ENCODE results near the gene PUS1.
"Not testable (repeated sequence)": the region's sequence is repeated elsewhere in the genome, so short reads cannot be mapped to it uniquely, and the experiment has no call there.

Gene PUS1

DNA sequence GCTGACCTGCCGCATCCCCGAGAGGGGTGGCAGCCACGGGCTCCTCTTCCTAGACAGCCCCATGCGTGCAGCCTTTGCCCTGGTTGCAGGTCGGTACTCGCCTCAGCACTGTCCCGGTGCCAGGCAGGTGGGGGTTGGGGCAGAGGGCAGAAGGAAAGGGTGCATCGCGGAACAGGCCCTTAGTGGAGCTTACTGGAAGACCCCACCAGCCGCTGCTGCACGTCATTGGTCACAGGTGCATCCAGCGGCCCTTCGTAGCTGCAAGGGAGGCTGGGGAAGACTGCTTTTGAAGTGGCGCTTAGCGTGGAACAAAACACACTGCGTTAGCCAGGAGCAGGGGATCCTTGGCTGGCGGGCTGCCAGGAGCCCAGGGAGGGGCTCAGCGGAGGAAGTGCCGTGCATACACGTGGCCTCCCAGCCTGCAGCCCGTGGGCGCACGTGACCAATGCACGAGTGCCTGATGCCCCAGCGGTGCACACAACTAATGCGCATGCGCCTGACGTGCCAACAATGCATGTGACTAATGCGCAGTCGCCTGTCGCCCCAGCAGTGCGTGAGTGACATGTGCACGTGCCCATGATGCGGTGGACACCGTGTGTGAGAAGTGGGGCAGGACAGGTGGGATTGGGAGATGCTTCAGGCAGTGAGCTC is 15.7 kb downstream of the PUS1 start:
- H3K9me3 ChIP-seq (ENCODE audit: control insufficient read depth, low read length), result no peaks in the 10 kb centered on the region
- H3K4me3 ChIP-seq (ENCODE audit: low read length), result no peak overlapping the region
- no peaks in the 10 kb centered on the region for H3K27me3 ChIP-seq (replicated peaks; ENCODE audit: control insufficient read depth, insufficient read depth, low read length)
- H3K36me3 ChIP-seq (ENCODE audit: control insufficient read depth, insufficient read depth, low read length, severe bottlenecking), result peaks cover 32% of the 10 kb centered on the region
- H3K9ac ChIP-seq (ENCODE audit: low read length), result no peak overlapping the region
- DNase-seq (ENCODE audit: low read depth), result no peak
- no peaks in the 10 kb centered on the region for H3K4me1 ChIP-seq (ENCODE audit: control insufficient read depth, insufficient read depth, low read length)

DNA sequence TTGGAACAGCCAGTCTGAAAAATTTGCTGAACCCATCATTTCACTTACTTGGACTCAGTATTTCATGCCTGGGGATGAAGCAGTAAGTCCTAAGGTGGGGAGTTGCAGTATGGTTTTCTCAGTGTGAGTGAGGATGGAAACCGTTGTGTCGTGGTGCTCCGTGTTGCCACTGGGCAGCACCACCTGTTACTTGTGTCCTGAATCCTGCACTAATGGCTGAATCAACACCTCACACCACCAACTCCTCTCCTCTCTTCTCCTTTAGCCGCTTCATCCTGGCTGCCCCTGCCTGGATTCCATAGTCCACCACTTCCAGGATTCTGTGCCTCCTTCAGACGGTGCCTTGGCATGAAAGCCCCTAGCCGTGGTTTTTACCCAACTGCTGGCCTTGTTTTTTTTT is 17.7 kb downstream of the PUS1 start:
- H3K4me3 ChIP-seq (ENCODE audit: low read length), result no peak overlapping the region
- H3K27me3 ChIP-seq (replicated peaks; ENCODE audit: control insufficient read depth, insufficient read depth, low read length), result no peaks in the 10 kb centered on the region
- DNase-seq (ENCODE audit: low read depth), result no peak
- H3K9ac ChIP-seq (ENCODE audit: low read length), result no peak overlapping the region
- peaks cover 5% of the 10 kb centered on the region for H3K4me1 ChIP-seq (ENCODE audit: control insufficient read depth, insufficient read depth, low read length)
- H3K36me3 ChIP-seq (ENCODE audit: control insufficient read depth, insufficient read depth, low read length, severe bottlenecking), result peaks cover 22% of the 10 kb centered on the region
- H3K9me3 ChIP-seq (ENCODE audit: control insufficient read depth, low read length), result no peaks in the 10 kb centered on the region

DNA sequence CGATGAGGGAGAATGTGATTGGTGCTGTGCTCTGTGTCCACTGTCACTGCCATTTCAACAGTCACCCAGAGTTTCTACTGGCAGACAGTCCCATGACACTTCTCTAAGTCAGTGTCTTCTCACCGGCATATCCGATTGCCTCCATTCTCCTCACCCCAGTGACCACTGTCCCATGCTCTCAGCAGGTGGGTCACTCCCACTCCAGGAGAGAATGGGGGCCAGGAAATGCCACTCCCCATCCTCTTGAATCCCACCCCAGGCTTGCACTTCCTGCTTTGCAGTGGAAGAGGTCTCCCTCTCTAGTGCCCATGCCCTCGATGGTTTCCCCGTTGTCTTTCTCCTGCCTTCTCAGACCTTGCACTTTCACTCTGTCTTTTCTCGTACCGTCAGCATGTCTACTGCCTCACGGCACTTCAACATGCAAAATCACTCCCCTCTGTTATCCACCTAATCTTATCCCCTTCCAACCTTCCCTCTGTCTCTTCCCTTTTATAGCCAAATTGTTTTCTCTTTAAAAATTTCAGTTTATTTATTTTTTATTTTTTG is 18.5 kb downstream of the PUS1 start:
- Histone ChIP-seq H3K36me3 (ENCODE audit: control insufficient read depth, insufficient read depth, low read length, severe bottlenecking) (peaks cover 18% of the 10 kb centered on the region), H3K4me3 (ENCODE audit: low read length) (no peak overlapping the region), H3K4me1 (ENCODE audit: control insufficient read depth, insufficient read depth, low read length) (peaks cover 5% of the 10 kb centered on the region), H3K9me3 (ENCODE audit: control insufficient read depth, low read length) (no peaks in the 10 kb centered on the region), H3K27me3 (replicated peaks; ENCODE audit: control insufficient read depth, insufficient read depth, low read length) (no peaks in the 10 kb centered on the region), H3K9ac (ENCODE audit: low read length) (no peak overlapping the region)
- DNase-seq (ENCODE audit: low read depth), result no peak

DNA sequence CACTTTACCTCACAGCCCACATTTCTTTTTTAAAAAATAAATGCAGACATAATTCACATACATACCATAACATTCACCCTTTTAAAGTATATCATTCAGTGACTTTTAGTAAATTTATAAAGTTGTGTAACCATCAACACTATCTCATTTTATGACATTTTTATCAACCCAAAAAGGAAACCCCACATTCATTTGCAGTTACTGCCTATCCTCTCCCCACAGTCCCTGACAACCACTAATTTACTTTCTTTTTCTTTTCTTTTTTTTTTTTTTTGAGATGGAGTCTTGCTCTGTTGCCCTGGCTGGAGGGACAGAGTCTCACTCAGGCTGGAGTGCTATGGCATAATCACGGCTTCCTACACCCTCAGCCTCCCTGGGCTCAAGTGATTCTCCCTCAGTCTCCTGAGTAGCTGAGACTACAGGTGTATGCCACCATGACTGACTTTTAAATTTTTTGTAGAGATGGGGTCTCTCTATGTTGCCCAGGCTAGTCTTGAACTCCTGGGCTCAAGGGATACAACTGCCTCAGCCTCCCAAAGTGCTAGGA is 19.2 kb downstream of the PUS1 start:
- no peak for DNase-seq (ENCODE audit: low read depth)
- H3K27me3 ChIP-seq (replicated peaks; ENCODE audit: control insufficient read depth, insufficient read depth, low read length), result no peaks in the 10 kb centered on the region
- H3K36me3 ChIP-seq (ENCODE audit: control insufficient read depth, insufficient read depth, low read length, severe bottlenecking), result peaks cover 16% of the 10 kb centered on the region
- peaks cover 5% of the 10 kb centered on the region for H3K4me1 ChIP-seq (ENCODE audit: control insufficient read depth, insufficient read depth, low read length)
- H3K4me3 ChIP-seq (ENCODE audit: low read length), result no peak overlapping the region
- H3K9me3 ChIP-seq (ENCODE audit: control insufficient read depth, low read length), result no peaks in the 10 kb centered on the region
- no peak overlapping the region for H3K9ac ChIP-seq (ENCODE audit: low read length)

DNA sequence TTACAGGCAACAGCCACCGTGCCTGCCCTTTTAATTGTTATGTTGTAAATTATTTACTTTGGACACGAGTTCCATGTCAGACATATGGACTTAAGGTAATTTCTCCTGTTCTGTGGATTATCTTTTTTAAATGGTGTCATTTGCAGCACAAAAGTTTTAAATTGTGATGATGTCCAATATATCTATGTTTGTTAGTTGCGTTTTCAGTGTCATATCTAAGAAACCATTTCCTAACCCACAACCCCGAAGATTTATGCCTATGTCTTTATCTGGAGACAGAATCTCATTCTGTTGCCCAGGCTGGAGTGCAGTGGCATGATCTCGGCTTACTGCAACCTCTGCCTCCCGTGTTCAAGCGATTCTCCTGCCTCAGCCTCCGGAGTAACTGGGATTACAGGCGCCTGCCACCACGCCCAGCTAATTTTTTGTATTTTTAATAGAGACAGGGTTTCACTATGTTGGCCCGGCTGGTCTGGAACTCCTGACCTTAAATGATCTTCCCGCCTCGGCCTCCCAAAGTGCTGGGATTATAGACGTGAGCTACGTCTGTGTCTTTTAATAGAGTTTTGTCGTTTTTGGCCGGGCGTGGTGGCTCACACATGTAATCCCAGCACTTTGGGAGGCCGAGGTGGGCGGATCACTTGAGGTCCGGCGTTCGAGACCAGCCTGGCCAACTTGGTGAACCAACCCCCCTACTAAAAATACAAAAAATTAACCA is 19.8 kb downstream of the PUS1 start:
- Histone ChIP-seq H3K4me3 (ENCODE audit: low read length) (peak overlapping the region; percentile 81), H3K9ac (ENCODE audit: low read length) (peak overlapping the region; percentile 78)
- not testable (repeated sequence) for H3K27me3 ChIP-seq (replicated peaks; ENCODE audit: control insufficient read depth, insufficient read depth, low read length); H3K36me3 ChIP-seq (ENCODE audit: control insufficient read depth, insufficient read depth, low read length, severe bottlenecking); DNase-seq (ENCODE audit: low read depth); H3K4me1 ChIP-seq (ENCODE audit: control insufficient read depth, insufficient read depth, low read length); H3K9me3 ChIP-seq (ENCODE audit: control insufficient read depth, low read length)

DNA sequence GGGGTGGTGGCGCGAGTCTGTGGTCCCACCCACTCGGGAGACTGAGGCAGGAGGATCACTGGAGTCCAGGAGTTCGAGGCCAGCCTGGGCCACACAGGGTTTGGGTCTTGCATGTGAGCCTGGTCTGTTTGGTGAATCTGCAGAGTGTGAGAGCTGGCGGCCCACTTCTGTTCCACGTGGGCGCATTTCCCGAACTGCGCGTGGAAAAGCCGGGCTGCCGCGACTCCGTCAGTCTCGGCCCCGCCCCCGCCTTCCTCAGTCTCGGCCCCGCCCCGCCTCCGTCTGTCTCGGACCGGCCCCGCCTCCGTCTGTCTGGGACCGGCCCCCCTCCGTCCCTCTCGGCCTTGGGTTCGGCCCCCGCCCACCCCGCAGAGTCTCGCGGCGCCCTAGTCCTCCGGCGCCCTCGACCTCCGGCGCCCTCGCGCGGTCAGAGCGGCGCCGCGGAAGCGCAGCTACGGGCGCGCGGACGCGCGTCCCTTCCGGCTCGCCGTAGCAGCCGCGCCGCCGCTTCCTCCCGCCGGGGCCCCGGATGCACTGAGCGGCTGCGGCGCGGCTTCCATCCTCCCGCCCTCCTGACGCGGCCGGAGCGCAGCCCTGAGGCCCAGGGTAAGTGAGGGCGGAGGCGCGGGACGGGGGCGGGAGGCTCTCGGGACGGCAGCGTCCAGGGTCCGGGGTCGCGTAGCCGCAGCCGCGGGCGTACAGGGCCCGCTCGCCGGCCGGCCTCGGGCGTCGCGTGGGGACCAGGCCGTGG is 20.5 kb downstream of the PUS1 start, which contains the start of gene EP400:
TSS of gene EP400 (plus strand) at position 512 of the 751 bp plus-strand sequence. CDS start 10,678 bp downstream, outside the sequence.
- no peaks in the 10 kb centered on the region for H3K9me3 ChIP-seq (ENCODE audit: control insufficient read depth, low read length)
- peak within 1 kb of the TSS; percentile 96 for H3K4me3 ChIP-seq (ENCODE audit: low read length)
- no peaks in the 10 kb centered on the region for H3K27me3 ChIP-seq (replicated peaks; ENCODE audit: control insufficient read depth, insufficient read depth, low read length)
- peak within 1 kb of the TSS; percentile 93 for H3K9ac ChIP-seq (ENCODE audit: low read length)
- DNase-seq (ENCODE audit: low read depth), result peak; percentile 99
- H3K36me3 ChIP-seq (ENCODE audit: control insufficient read depth, insufficient read depth, low read length, severe bottlenecking), result peaks cover 6% of the 10 kb centered on the region
- peaks cover 5% of the 10 kb centered on the region for H3K4me1 ChIP-seq (ENCODE audit: control insufficient read depth, insufficient read depth, low read length)

DNA sequence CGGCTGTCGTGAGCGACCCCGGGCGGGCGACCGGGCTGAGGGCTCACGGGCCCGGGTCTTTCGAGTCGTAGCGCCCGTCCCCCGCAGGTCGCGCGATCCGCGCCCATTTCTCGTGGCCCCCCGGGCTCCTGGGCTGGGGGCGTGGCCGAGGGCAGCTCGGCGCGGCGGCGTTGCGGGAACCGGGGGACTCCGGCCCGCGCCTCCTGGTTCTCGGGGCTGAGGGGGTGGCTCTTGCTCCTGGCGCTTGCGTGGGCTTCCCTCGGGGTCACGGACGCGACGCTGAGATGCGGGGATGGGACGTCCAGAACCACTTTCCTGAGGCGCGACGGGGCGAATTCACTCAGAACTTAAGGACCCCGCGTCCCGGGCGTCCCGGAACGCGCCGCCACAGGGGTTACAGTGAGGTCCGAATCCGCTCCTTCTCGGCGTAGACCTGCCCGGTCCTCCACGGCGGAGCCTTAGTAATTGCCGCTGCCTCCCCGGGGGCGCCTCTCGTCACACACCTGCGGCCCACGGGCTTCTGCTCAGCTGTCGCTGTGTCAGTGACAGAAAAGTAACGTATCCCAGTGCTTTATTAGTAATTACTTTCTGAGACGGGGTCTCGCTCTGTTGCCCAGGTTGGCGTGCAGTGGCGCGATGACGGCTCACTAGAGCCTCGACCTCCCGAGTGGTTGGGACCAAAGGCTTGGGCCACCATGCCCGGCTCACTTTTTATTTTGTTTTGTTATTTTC is 21.3 kb downstream of the PUS1 start:
- H3K4me1 ChIP-seq (ENCODE audit: control insufficient read depth, insufficient read depth, low read length), result peaks cover 5% of the 10 kb centered on the region
- H3K27me3 ChIP-seq (replicated peaks; ENCODE audit: control insufficient read depth, insufficient read depth, low read length), result no peaks in the 10 kb centered on the region
- peak overlapping the region; percentile 93 for H3K9ac ChIP-seq (ENCODE audit: low read length)
- H3K4me3 ChIP-seq (ENCODE audit: low read length), result peak overlapping the region; percentile 96
- peak; percentile 70 for DNase-seq (ENCODE audit: low read depth)
- H3K36me3 ChIP-seq (ENCODE audit: control insufficient read depth, insufficient read depth, low read length, severe bottlenecking), result no peaks in the 10 kb centered on the region
- no peaks in the 10 kb centered on the region for H3K9me3 ChIP-seq (ENCODE audit: control insufficient read depth, low read length)

DNA sequence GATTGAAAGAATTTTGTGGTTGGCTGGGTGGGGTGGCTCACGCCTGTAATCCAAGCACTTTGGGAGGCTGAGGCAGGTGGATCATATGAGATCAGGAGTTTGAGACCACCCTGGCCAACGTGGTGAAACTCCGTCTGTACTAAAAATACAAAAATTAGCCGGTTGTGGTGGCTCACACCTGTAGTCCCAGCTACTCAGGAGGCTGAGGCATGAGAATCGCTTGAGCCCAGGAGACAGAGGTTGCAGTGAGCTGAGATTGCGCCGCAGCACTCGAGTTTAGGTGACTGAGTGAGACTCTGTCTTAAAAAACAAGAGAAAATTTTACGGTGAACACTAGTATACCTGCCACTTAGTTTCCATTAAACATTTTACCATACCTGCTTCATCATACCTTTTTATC is 24.7 kb downstream of the PUS1 start:
- H3K4me3 ChIP-seq (ENCODE audit: low read length); H3K9me3 ChIP-seq (ENCODE audit: control insufficient read depth, low read length); H3K27me3 ChIP-seq (replicated peaks; ENCODE audit: control insufficient read depth, insufficient read depth, low read length); DNase-seq (ENCODE audit: low read depth); H3K9ac ChIP-seq (ENCODE audit: low read length); H3K36me3 ChIP-seq (ENCODE audit: control insufficient read depth, insufficient read depth, low read length, severe bottlenecking): not testable (repeated sequence)
- H3K4me1 ChIP-seq (ENCODE audit: control insufficient read depth, insufficient read depth, low read length), result peaks cover 22% of the 10 kb centered on the region

DNA sequence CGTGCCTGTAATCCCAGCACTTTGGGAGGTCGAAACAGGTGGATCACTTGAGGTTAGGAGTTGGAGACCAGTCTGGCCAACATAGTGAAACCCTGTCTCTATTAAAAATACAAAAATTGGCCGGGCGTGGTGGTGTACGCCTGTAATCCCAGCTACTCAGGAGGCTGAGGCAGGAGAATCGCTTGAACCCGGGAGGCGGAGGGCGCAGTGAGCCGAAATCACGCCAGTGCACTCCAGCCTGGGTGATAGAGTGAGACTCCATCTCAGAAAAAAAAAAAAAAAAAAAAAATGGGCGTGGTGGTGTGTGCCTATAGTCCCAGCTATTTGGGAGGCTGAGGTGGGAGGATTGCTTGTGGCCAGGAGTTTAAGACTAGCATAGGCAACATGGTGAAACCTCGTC is 25.4 kb downstream of the PUS1 start:
- H3K4me1 ChIP-seq (ENCODE audit: control insufficient read depth, insufficient read depth, low read length), result peaks cover 25% of the 10 kb centered on the region
- H3K36me3 ChIP-seq (ENCODE audit: control insufficient read depth, insufficient read depth, low read length, severe bottlenecking); H3K9me3 ChIP-seq (ENCODE audit: control insufficient read depth, low read length); H3K9ac ChIP-seq (ENCODE audit: low read length); DNase-seq (ENCODE audit: low read depth); H3K27me3 ChIP-seq (replicated peaks; ENCODE audit: control insufficient read depth, insufficient read depth, low read length); H3K4me3 ChIP-seq (ENCODE audit: low read length): not testable (repeated sequence)

DNA sequence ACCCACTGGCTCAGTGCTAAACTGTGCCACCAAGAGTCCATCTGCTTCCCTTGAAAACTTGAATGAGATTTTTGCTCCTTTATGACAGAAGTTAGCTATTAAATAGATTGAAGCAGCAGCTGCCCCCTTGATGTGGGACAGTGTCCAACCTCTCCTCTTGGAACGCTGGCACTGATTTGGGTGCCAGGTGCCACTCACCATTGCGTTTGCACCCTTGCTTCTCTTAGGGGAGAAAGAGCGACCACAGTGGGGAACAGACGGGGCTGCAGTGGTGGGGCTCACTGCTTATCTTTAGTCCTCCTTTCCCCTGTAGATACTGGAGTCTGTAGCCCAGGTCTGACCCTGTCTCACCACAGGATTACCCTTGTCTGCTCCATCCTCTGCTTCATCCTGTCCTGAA is 30.0 kb downstream of the PUS1 start:
- Histone ChIP-seq H3K9me3 (ENCODE audit: control insufficient read depth, low read length) (no peaks in the 10 kb centered on the region), H3K4me3 (ENCODE audit: low read length) (no peak overlapping the region), H3K4me1 (ENCODE audit: control insufficient read depth, insufficient read depth, low read length) (peaks cover 30% of the 10 kb centered on the region), H3K9ac (ENCODE audit: low read length) (no peak overlapping the region), H3K36me3 (ENCODE audit: control insufficient read depth, insufficient read depth, low read length, severe bottlenecking) (peaks cover 16% of the 10 kb centered on the region), H3K27me3 (replicated peaks; ENCODE audit: control insufficient read depth, insufficient read depth, low read length) (no peaks in the 10 kb centered on the region)
- no peak for DNase-seq (ENCODE audit: low read depth)
